Measurements from ENCODE around the gene MAML2. TPM values are rescaled to one million over a fixed set of nuclear protein-coding genes. Genes with fewer than 3 reads are reported as not detected.

MAML2 gene
- total and polyA plus RNA-seq, 9 of the 15 experiments (the other 6 are each of a cell fraction or from before 2014, with no cell fraction given) = 0.79 to 6.8 (median 4.8) TPM

DNA sequence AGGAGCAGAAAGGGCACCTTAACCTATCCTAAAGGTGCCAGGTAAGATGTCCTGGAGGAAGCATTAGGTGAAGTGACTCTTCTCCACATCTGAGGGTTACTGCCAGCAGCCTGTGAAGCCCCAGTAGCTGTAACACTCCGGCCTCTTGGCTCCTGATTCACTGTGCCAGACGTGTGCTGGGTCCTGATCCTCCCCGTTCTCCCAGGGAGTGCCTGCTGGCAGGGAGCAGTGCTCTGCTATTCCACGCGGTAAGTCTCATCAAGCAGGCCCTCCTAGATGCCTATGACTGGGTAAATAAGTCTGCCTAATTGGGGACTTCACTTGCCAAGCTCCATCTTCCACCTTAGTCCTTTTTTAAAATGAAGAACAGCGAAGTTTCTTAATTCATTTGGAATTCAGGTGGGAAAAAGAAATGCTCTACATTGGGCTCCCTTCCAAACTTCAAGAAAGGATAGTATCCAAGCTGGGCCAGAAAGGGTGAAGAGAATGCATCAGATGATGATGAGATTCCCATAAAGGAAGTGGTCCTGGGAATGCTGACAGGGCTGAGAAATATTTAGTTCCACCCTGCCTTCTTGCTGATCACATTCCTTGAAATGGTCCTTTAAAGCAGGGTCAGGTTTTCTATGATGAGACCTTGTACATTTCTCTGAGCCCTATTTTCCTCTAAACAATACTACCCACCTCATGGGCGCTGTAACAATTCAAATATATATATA is 188.0 kb downstream of the MAML2 start:
- intact Hi-C loops (cut with micrococcal nuclease) = loop anchor here (5.0 kb wide), 1 partner anchor 48 kb away; no protein-coding TSS in a partner anchor
- no peak for FAIRE-seq

More for the DNA sequence above, 188.0 kb downstream of the MAML2 start:
- Histone ChIP-seq H3K9me1 (ENCODE audit: control insufficient read depth, insufficient read depth, low read length) (no peaks in the 10 kb centered on the region), H3K4me3 (no peak overlapping the region), H2AFZ (ENCODE audit: low read depth, low read length) (no peak overlapping the region), H4K20me1 (replicated peaks; ENCODE audit: control insufficient read depth, insufficient read depth, low read length) (no peaks in the 10 kb centered on the region), H3K36me3 (ENCODE audit: control insufficient read depth, insufficient read depth, low read length) (no peaks in the 10 kb centered on the region), H3K4me2 (ENCODE audit: insufficient read depth, low read length) (no peak overlapping the region; the same call in 1 of the 2 replicates), H3K27ac (ENCODE audit: extremely low read depth, low read depth, low read length) (peak overlapping the region; percentile 14; the same call in 1 of the 3 replicates), H3K9me3 (replicated peaks; ENCODE audit: control insufficient read depth, insufficient read depth, low read depth, low read length) (no peaks in the 10 kb centered on the region), H3K9ac (ENCODE audit: insufficient read depth in 1 of 2, low read depth in 2 of 2, low read length in 2 of 2) (peak overlapping the region; percentile 16 to 74; a peak in 1 of 4 replicates), H3K27me3 (ENCODE audit: control insufficient read depth in 2 of 2, insufficient read depth in 2 of 2, low read length in 2 of 2) (no peaks in the 10 kb centered on the region), H3K4me1 (replicated peaks in 1 of 2; ENCODE audit: control insufficient read depth in 2 of 2, insufficient read depth in 2 of 2, low read length in 2 of 2) (peaks cover 12 to 42% of the 10 kb centered on the region in 2 experiments; a peak in 4 of 5 replicates), H3K79me2 (ENCODE audit: control insufficient read depth, insufficient read depth, low read length) (no peaks in the 10 kb centered on the region; the same call in 2 of the 3 replicates)
- WGBS (ENCODE audit: insufficient coverage, low coverage, missing lambda C conversion rate) = 80% methylated on average over 7 of the region's 7 CpGs
- ChIA-PET POLR2A (interaction anchor here (0.8 to 0.9 kb wide), 4 partner anchors 13 to 188 kb away, joined by 3 to 4 read pairs (median 3); partner anchors contain the start of gene MAML2), CTCF (ENCODE audit: low intra/inter-chr PET ratio) (interaction anchor here (1.1 kb wide), 1 partner anchor 100 kb away, joined by 7 read pairs; no protein-coding TSS in a partner anchor)
- no TSS peak for BruUV-seq (replicated peaks)
- in situ Hi-C loops (cut with MboI) = no loop called here
- no peak for DNase-seq (ENCODE audit: extremely low read depth in 1 of 4, low spot score in 3 of 4)
- ATAC-seq = no peak
- TF ChIP-seq HNRNPUL1 (IDR thresholded peaks at IDR 0.05; ENCODE audit: low read length) (no peak), RBFOX2 (IDR thresholded peaks at IDR 0.05; ENCODE audit: low read depth, low read length) (no peak)
- TF ChIP-seq, protein P1, sequence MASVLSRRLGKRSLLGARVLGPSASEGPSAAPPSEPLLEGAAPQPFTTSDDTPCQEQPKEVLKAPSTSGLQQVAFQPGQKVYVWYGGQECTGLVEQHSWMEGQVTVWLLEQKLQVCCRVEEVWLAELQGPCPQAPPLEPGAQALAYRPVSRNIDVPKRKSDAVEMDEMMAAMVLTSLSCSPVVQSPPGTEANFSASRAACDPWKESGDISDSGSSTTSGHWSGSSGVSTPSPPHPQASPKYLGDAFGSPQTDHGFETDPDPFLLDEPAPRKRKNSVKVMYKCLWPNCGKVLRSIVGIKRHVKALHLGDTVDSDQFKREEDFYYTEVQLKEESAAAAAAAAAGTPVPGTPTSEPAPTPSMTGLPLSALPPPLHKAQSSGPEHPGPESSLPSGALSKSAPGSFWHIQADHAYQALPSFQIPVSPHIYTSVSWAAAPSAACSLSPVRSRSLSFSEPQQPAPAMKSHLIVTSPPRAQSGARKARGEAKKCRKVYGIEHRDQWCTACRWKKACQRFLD (CRISPR knock-in tag; IDR thresholded peaks at IDR 0.05) = 0 out of 2 replicates have a peak, but pooled peaks have one; percentile 8

Measured in K562 (cell line).